SK-N-SH (cell line): ENCODE results near the gene UBA5. TPM values are rescaled to one million over a fixed set of nuclear protein-coding genes. Genes with fewer than 3 reads are reported as not detected.

Source experiments
- CTCF ChIA-PET: fragments of 300-600, 350-600 bp; formaldehyde crosslinking; extraction: SDS; loops from one replicate; lab custom pipeline; 2021; lab: Yijun Ruan, JAX
- POLR2A ChIA-PET: fragments of 350-600 bp; sonication (Branson Sonifier 250); formaldehyde crosslinking; extraction: SDS; loops from one replicate; lab custom pipeline; 2020; ENCODE audit warnings: antibody characterized with exemption, inconsistent platforms; lab: Yijun Ruan, JAX
- DNase-seq: peaks from one replicate; pipeline ENCODE4 v3.0.0; 2012
- H2AFZ ChIP-seq: fragments of 200-600 bp; sonication (generic); 2 replicates; pipeline ENCODE4 v1.8.1; 2016; ENCODE audit warnings: antibody characterized with exemption, mild to moderate bottlenecking, low read depth
- H3F3A ChIP-seq: fragments of 200-600 bp; sonication (generic); replicated peaks from 2 replicates; pipeline ENCODE3; 2016; ENCODE audit warnings: antibody characterized with exemption, mild to moderate bottlenecking; ENCODE audit not compliant: insufficient read depth
- H3K27ac ChIP-seq, 2 experiments: fragments of 200-500 bp in 1 of 2; fragments of 200-600 bp in 1 of 2; sonication (Bioruptor generic) in 1 of 2; sonication (generic), shearing (Covaris generic) in 1 of 2; 2 replicates each; pipeline versions ENCODE4 v1.5.1 to v1.6.1; 2014 to 2016; ENCODE audit warnings: low read depth in 2 of 2, inconsistent platforms in 1 of 2, low read length in 1 of 2, mild to moderate bottlenecking in 1 of 2, mixed read lengths in 1 of 2
- H3K27me3 ChIP-seq: fragments of 200-600 bp; sonication (generic), shearing (Covaris generic); 2 replicates; pipeline ENCODE4 v1.6.1; 2016; ENCODE audit warnings: mixed run types; ENCODE audit not compliant: insufficient read depth
- H3K36me3 ChIP-seq, 2 experiments: fragments of 200-500 bp in 1 of 2; fragments of 200-600 bp in 1 of 2; sonication (Bioruptor generic) in 1 of 2; sonication (generic) in 1 of 2; replicated peaks in 1 of 2; 2 replicates each; pipeline versions ENCODE3 to v1.5.1; 2014 to 2016; ENCODE audit warnings: low read length in 1 of 2, mild to moderate bottlenecking in 1 of 2; ENCODE audit not compliant: insufficient read depth in 2 of 2, control insufficient read depth in 1 of 2
- H3K4me1 ChIP-seq, 2 experiments: fragments of 200-500 bp in 1 of 2; fragments of 200-600 bp in 1 of 2; sonication (Bioruptor generic) in 1 of 2; sonication (generic), shearing (Covaris generic) in 1 of 2; 2 replicates each; pipeline versions ENCODE4 v1.5.1 to v1.6.1; 2014 to 2016; ENCODE audit warnings: low read depth in 1 of 2, low read length in 1 of 2, mixed run types in 1 of 2; ENCODE audit not compliant: insufficient read depth in 2 of 2, control insufficient read depth in 1 of 2
- H3K4me2 ChIP-seq: fragments of 200-600 bp; sonication (generic), shearing (Covaris generic); 2 replicates; pipeline ENCODE4 v1.6.1; 2017; ENCODE audit warnings: mixed run types
- H3K4me3 ChIP-seq, 2 experiments: fragments of 200-500 bp in 1 of 2; fragments of 200-600 bp in 1 of 2; sonication (Bioruptor generic) in 1 of 2; sonication (generic), shearing (Covaris generic) in 1 of 2; 2 replicates each; pipeline versions ENCODE4 v1.5.1 to v1.8.1; 2014 to 2016; ENCODE audit warnings: low read depth in 2 of 2, inconsistent platforms in 1 of 2, low read length in 1 of 2, mild to moderate bottlenecking in 1 of 2, mixed read lengths in 1 of 2, moderate library complexity in 1 of 2
- H3K79me2 ChIP-seq: fragments of 200-600 bp; sonication (generic); 2 replicates; pipeline ENCODE4 v1.8.1; 2017; ENCODE audit warnings: mild to moderate bottlenecking; ENCODE audit not compliant: insufficient read depth
- H3K9ac ChIP-seq: fragments of 200-600 bp; sonication (generic); 2 replicates; pipeline ENCODE4 v1.6.1; 2017; ENCODE audit warnings: mixed run types
- H3K9me2 ChIP-seq: fragments of 200-600 bp; sonication (generic); 2 replicates; pipeline ENCODE4 v1.6.1; 2017; ENCODE audit warnings: mixed run types
- H3K9me3 ChIP-seq: fragments of 200-600 bp; sonication (generic); 2 replicates; pipeline ENCODE4 v1.6.1; 2017; ENCODE audit warnings: mixed run types, mild to moderate bottlenecking, moderate library complexity
- H4K20me1 ChIP-seq: fragments of 200-600 bp; sonication (generic); 2 replicates; pipeline ENCODE4 v1.6.1; 2017; ENCODE audit warnings: mild to moderate bottlenecking, mixed run types; ENCODE audit not compliant: insufficient read depth
- CTCF ChIP-seq: fragments of 200-600 bp; sonication (generic); IDR thresholded peaks from 2 replicates; pipeline ENCODE4 v1.6.1; 2017; ENCODE audit warnings: antibody characterized with exemption, mild to moderate bottlenecking, moderate library complexity
- ELF1 ChIP-seq: IDR thresholded peaks from 2 replicates; pipeline ENCODE4 v1.4.0; 2012
- FOSL2 ChIP-seq: IDR thresholded peaks from 2 replicates; pipeline ENCODE4 v1.4.0; 2012; ENCODE audit warnings: low read depth, mild to moderate bottlenecking, moderate library complexity, borderline replicate concordance
- FOXM1 ChIP-seq: IDR thresholded peaks from 2 replicates; pipeline ENCODE4 v1.4.0; 2012; ENCODE audit warnings: low read depth, mild to moderate bottlenecking
- GABPA ChIP-seq: IDR thresholded peaks from 2 replicates; pipeline ENCODE4 v1.4.0; 2012; ENCODE audit warnings: low read depth, mild to moderate bottlenecking
- GATA2 ChIP-seq: sonication (generic); formaldehyde crosslinking; IDR thresholded peaks from 2 replicates; pipeline ENCODE4 v1.5.0; 2020; ENCODE audit warnings: mild to moderate bottlenecking, missing genetic modification reagents
- IRF3 ChIP-seq: fragments of 150-350 bp; IDR thresholded peaks from 2 replicates; pipeline ENCODE4 v1.6.1; 2016; ENCODE audit warnings: mild to moderate bottlenecking, low read depth, low read length
- MAX ChIP-seq: IDR thresholded peaks from 2 replicates; pipeline ENCODE4 v1.4.0; 2012; ENCODE audit warnings: low read depth
- MEF2A ChIP-seq: IDR thresholded peaks from 2 replicates; pipeline ENCODE4 v1.4.0; 2012; ENCODE audit warnings: low read depth, borderline replicate concordance
- NFIC ChIP-seq: IDR thresholded peaks from 2 replicates; pipeline ENCODE4 v1.4.0; 2012; ENCODE audit warnings: borderline replicate concordance
- NRF1 ChIP-seq: IDR thresholded peaks from 2 replicates; pipeline ENCODE4 v1.6.1; 2012; ENCODE audit warnings: low read depth, mild to moderate bottlenecking, low read length
- POLR2AphosphoS5 ChIP-seq: IDR thresholded peaks from 2 replicates; pipeline ENCODE4 v1.6.1; 2012; ENCODE audit warnings: low read depth, low read length
- RAD21 ChIP-seq: IDR thresholded peaks from 2 replicates; pipeline ENCODE4 v1.6.1; 2012; ENCODE audit warnings: mild to moderate bottlenecking, low read length
- RCOR1 ChIP-seq: fragments of 150-350 bp; IDR thresholded peaks from 2 replicates; pipeline ENCODE4 v1.6.1; 2017; ENCODE audit warnings: antibody characterized with exemption, low read length
- RFX5 ChIP-seq: IDR thresholded peaks from 2 replicates; pipeline ENCODE4 v1.6.1; 2012; ENCODE audit warnings: mild to moderate bottlenecking, improper control_type of control experiment, low read length
- RXRA ChIP-seq: IDR thresholded peaks from 2 replicates; pipeline ENCODE4 v1.4.0; 2012; ENCODE audit warnings: low read depth, mild to moderate bottlenecking, borderline replicate concordance
- SIN3A ChIP-seq: IDR thresholded peaks from 2 replicates; pipeline ENCODE4 v1.6.1; 2012; ENCODE audit warnings: low read depth, mild to moderate bottlenecking, low read length, moderate library complexity, borderline replicate concordance
- SMC3 ChIP-seq: IDR thresholded peaks from 2 replicates; pipeline ENCODE4 v1.6.1; 2012; ENCODE audit warnings: low read depth, low read length, improper control_type of control experiment
- TEAD4 ChIP-seq: IDR thresholded peaks from 2 replicates; pipeline ENCODE4 v1.4.0; 2012; ENCODE audit warnings: mild to moderate bottlenecking, borderline replicate concordance; ENCODE audit not compliant: insufficient read depth
- USF1 ChIP-seq: IDR thresholded peaks from 2 replicates; pipeline ENCODE4 v1.4.0; 2012; ENCODE audit warnings: low read depth, borderline replicate concordance
- ZBTB33 ChIP-seq: IDR thresholded peaks from 2 replicates; pipeline ENCODE4 v1.4.0; 2012; ENCODE audit warnings: low read depth, borderline replicate concordance
- WGBS: methylation state at CpG from one replicate; pipeline ENCODE4 v1.1.6; 2017; ENCODE audit warnings: low lambda C conversion rate; 5-methylcytosine and 5-hydroxymethylcytosine counted together
- polyA plus RNA-seq, 3 experiments: library from polyadenylated mRNA; depleted of rRNA; stranded (reverse); fragments of >200 nt; gene quantifications; 2 replicates each; pipeline ENCODE4 v1.2.3, GENCODE V29; 2012

UBA5 gene
- polyA plus RNA-seq, 1 of the 3 experiments (the other 2 are of a cell fraction), result 38.3 TPM

- H3K79me2 ChIP-seq, result no peaks in the 10 kb centered on the region
- no peak overlapping the region for H3K4me2 ChIP-seq
- no peaks in the 10 kb centered on the region for H3K27me3 ChIP-seq
- H3K9me3 ChIP-seq, result no peaks in the 10 kb centered on the region
- no peaks in the 10 kb centered on the region for H3K9me2 ChIP-seq
- no peak for DNase-seq
- TF ChIP-seq ELF1 (no peak), USF1 (no peak), CTCF (no peak), RCOR1 (no peak), FOXM1 (no peak), IRF3 (no peak), GATA2 (CRISPR knock-in tag) (no peak), NFIC (no peak), RXRA (no peak)
- H2AFZ ChIP-seq, result no peak overlapping the region
- no peak overlapping the region for H3K4me3 ChIP-seq
- 86% methylated on average over 3 of the region's 3 CpGs for WGBS
- H3K27ac ChIP-seq, result no peak overlapping the region
- H4K20me1 ChIP-seq, result no peaks in the 10 kb centered on the region
- POLR2A ChIA-PET, result no interaction called here
- H3K9ac ChIP-seq, result no peak overlapping the region
- H3F3A ChIP-seq, result no peaks in the 10 kb centered on the region
- H3K36me3 ChIP-seq, result peaks cover 18 to 30% of the 10 kb centered on the region in 2 experiments
- CTCF ChIA-PET, result no interaction called here
- H3K4me1 ChIP-seq, result no peaks in the 10 kb centered on the region; a peak in 2 of 4 replicates
Observed at GRCh38 chr3:132615881-132616280, 44.2 kb upstream of the UBA5 start.

- Histone ChIP-seq H3K9me3 (no peaks in the 10 kb centered on the region), H2AFZ (no peak overlapping the region), H3K27me3 (no peaks in the 10 kb centered on the region), H3K27ac (no peak overlapping the region; a peak in 1 of 4 replicates), H3K4me3 (no peak overlapping the region), H3K9ac (no peak overlapping the region), H3K4me2 (no peak overlapping the region), H4K20me1 (no peaks in the 10 kb centered on the region), H3K79me2 (no peaks in the 10 kb centered on the region), H3F3A (no peaks in the 10 kb centered on the region), H3K9me2 (no peaks in the 10 kb centered on the region), H3K36me3 (peaks cover 21 to 39% of the 10 kb centered on the region in 2 experiments), H3K4me1 (no peaks in the 10 kb centered on the region; a peak in 2 of 4 replicates)
- no peak for DNase-seq
- 94% methylated on average over 1 of the region's 1 CpG for WGBS
- POLR2A ChIA-PET, result no interaction called here
- TF ChIP-seq POLR2AphosphoS5 (no peak), MAX (no peak), SMC3 (no peak), RAD21 (no peak), GATA2 (CRISPR knock-in tag) (no peak), ZBTB33 (no peak), MEF2A (no peak), FOSL2 (no peak), RFX5 (no peak), IRF3 (no peak), RXRA (no peak), FOXM1 (no peak), SIN3A (no peak), TEAD4 (no peak), NRF1 (no peak), GABPA (no peak)
- CTCF ChIA-PET, result interaction anchor here (0.8 kb wide), 1 partner anchor 348 kb away, joined by 3 read pairs; no protein-coding TSS in a partner anchor
Observed at GRCh38 chr3:132616780-132617179, 43.3 kb upstream of the UBA5 start.
